ENCODE results near the gene RICTOR.

- TF ChIP-seq GATA2 (IDR thresholded peaks at IDR 0.05; ENCODE audit: low read depth, low read length) = no peak
- TF ChIP-seq GATA3 (IDR thresholded peaks at IDR 0.05; ENCODE audit: low read depth, low read length) = no peak
These were observed 52.8 kb downstream of the RICTOR start for GRCh38 chr5:39021413-39021812.
